ENCODE results near the gene MYO5C. TPM values are rescaled to one million over a fixed set of nuclear protein-coding genes. Genes with fewer than 3 reads are reported as not detected.

Gene MYO5C
- total and polyA plus RNA-seq, 2 donors from 2014 or later, result 4.6 to 41.6 TPM

- intact Hi-C loops (cut with DNase I), result no loop called here
- peaks cover 0 to 5% (median 0%) of the 10 kb centered on the region in 3 donors for H3K4me1 ChIP-seq (ENCODE audit: control insufficient read depth in 2 of 3, insufficient read depth in 2 of 3, low read depth in 1 of 3, low read length in 3 of 3)
- H3K9ac ChIP-seq (ENCODE audit: low read length in 3 of 3), result no peak overlapping the region
- no peaks in the 10 kb centered on the region for H3K27me3 ChIP-seq (ENCODE audit: control insufficient read depth, insufficient read depth, low read length)
- H3K4me3 ChIP-seq (ENCODE audit: low read length in 3 of 3), result no peak overlapping the region
- H3K36me3 ChIP-seq (ENCODE audit: control insufficient read depth in 2 of 3, insufficient read depth in 3 of 3, low read length in 3 of 3), result peaks cover 0 to 11% (median 5%) of the 10 kb centered on the region in 3 donors
- no peaks in the 10 kb centered on the region for H3K9me3 ChIP-seq (ENCODE audit: control insufficient read depth in 2 of 3, insufficient read depth in 1 of 3, low read length in 3 of 3)
- DNase-seq (no peak), FAIRE-seq (no peak)
- TF ChIP-seq CTCF (IDR thresholded peaks at IDR 0.05; ENCODE audit: borderline replicate concordance, extremely low read depth, insufficient read depth), result no peak
- no peak overlapping the region for H3K27ac ChIP-seq (ENCODE audit: low read depth in 2 of 2, low read length in 2 of 2)
Measured at GRCh38 chr15:52153900-52154895, 141.4 kb downstream of the MYO5C start.

GRCh38 chr15:52151353-52151752 is 144.3 kb downstream of the MYO5C start:
- Histone ChIP-seq H3K27me3 (ENCODE audit: control insufficient read depth, insufficient read depth, low read length) (no peaks in the 10 kb centered on the region), H3K36me3 (ENCODE audit: control insufficient read depth in 2 of 3, insufficient read depth in 3 of 3, low read length in 3 of 3) (peaks cover 0 to 11% (median 8%) of the 10 kb centered on the region in 3 donors), H3K27ac (ENCODE audit: low read depth in 2 of 2, low read length in 2 of 2) (no peak overlapping the region), H3K9me3 (ENCODE audit: control insufficient read depth in 2 of 3, insufficient read depth in 1 of 3, low read length in 3 of 3) (no peaks in the 10 kb centered on the region), H3K4me3 (ENCODE audit: low read length in 3 of 3) (no peak overlapping the region), H3K9ac (ENCODE audit: low read length in 3 of 3) (no peak overlapping the region), H3K4me1 (ENCODE audit: control insufficient read depth in 2 of 3, insufficient read depth in 2 of 3, low read depth in 1 of 3, low read length in 3 of 3) (peaks cover 0 to 5% (median 0%) of the 10 kb centered on the region in 3 donors)
- DNase-seq (no peak), FAIRE-seq (no peak)
- intact Hi-C loops (cut with DNase I), result no loop called here
- TF ChIP-seq CTCF (IDR thresholded peaks at IDR 0.05; ENCODE audit: borderline replicate concordance, extremely low read depth, insufficient read depth), result no peak

GRCh38 chr15:52150871-52151270 is 144.7 kb downstream of the MYO5C start:
- H3K9ac ChIP-seq (ENCODE audit: low read length in 3 of 3), result no peak overlapping the region
- peaks cover 0 to 11% (median 8%) of the 10 kb centered on the region in 3 donors for H3K36me3 ChIP-seq (ENCODE audit: control insufficient read depth in 2 of 3, insufficient read depth in 3 of 3, low read length in 3 of 3)
- TF ChIP-seq CTCF (IDR thresholded peaks at IDR 0.05; ENCODE audit: borderline replicate concordance, extremely low read depth, insufficient read depth), result no peak
- DNase-seq (no peak), FAIRE-seq (no peak)
- no peaks in the 10 kb centered on the region for H3K4me1 ChIP-seq (ENCODE audit: control insufficient read depth in 2 of 3, insufficient read depth in 2 of 3, low read depth in 1 of 3, low read length in 3 of 3)
- H3K27me3 ChIP-seq (ENCODE audit: control insufficient read depth, insufficient read depth, low read length), result no peaks in the 10 kb centered on the region
- no peak overlapping the region for H3K27ac ChIP-seq (ENCODE audit: low read depth in 2 of 2, low read length in 2 of 2)
- H3K4me3 ChIP-seq (ENCODE audit: low read length in 3 of 3), result no peak overlapping the region
- intact Hi-C loops (cut with DNase I), result no loop called here
- H3K9me3 ChIP-seq (ENCODE audit: control insufficient read depth in 2 of 3, insufficient read depth in 1 of 3, low read length in 3 of 3), result no peaks in the 10 kb centered on the region
